HUES6 (cell line): ENCODE measurements around the gene WSCD1.

Source experiments
- H3K27ac ChIP-seq: 2 replicates; pipeline ENCODE4 v1.7.0; 2013; ENCODE audit warnings: low read depth, mild to moderate bottlenecking, low read length, inconsistent platforms
- H3K27me3 ChIP-seq: 2 replicates; pipeline ENCODE4 v1.6.1; 2013; ENCODE audit warnings: low read length; ENCODE audit not compliant: control insufficient read depth, insufficient read depth
- H3K36me3 ChIP-seq: 2 replicates; pipeline ENCODE4 v1.6.1; 2013; ENCODE audit warnings: low read length; ENCODE audit not compliant: control insufficient read depth, insufficient read depth
- H3K4me1 ChIP-seq: 2 replicates; pipeline ENCODE4 v1.6.1; 2013; ENCODE audit warnings: low read length; ENCODE audit not compliant: control insufficient read depth, insufficient read depth
- H3K4me3 ChIP-seq: 2 replicates; pipeline ENCODE4 v1.5.1; 2013; ENCODE audit warnings: low read depth, low read length
- H3K9ac ChIP-seq: one replicate; pipeline ENCODE4 v1.6.1; 2013; ENCODE audit warnings: mild to moderate bottlenecking, low read length
- H3K9me3 ChIP-seq: 2 replicates; pipeline ENCODE4 v1.6.1; 2013; ENCODE audit warnings: low read depth, low read length; ENCODE audit not compliant: control insufficient read depth, insufficient read depth

Gene WSCD1

DNA sequence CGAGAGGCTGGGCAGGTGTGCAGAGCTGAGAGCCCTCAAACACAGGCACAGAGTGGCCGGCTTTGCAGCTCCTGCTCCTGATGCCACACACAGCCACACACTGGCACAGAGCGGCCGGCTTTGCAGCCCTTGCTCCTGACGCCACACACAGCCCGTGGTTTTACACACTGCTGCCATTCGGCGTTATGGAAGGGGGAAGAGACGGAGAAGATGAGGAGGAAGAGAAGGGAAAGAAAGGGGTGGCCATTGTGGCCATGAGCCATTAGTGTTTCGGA, 26.8 kb downstream of the WSCD1 start:
- Histone ChIP-seq H3K4me1 (peaks cover 31% of the 10 kb centered on the region), H3K27me3 (no peaks in the 10 kb centered on the region; the same call in 1 of the 2 replicates), H3K9ac (no peak overlapping the region), H3K9me3 (no peaks in the 10 kb centered on the region), H3K36me3 (peaks cover 30% of the 10 kb centered on the region), H3K4me3 (no peak overlapping the region), H3K27ac (no peak overlapping the region)

- no peaks in the 10 kb centered on the region; the same call in 1 of the 2 replicates for H3K27me3 ChIP-seq
Observed at GRCh38 chr17:6098050-6098822, 28.1 kb downstream of the WSCD1 start.

DNA sequence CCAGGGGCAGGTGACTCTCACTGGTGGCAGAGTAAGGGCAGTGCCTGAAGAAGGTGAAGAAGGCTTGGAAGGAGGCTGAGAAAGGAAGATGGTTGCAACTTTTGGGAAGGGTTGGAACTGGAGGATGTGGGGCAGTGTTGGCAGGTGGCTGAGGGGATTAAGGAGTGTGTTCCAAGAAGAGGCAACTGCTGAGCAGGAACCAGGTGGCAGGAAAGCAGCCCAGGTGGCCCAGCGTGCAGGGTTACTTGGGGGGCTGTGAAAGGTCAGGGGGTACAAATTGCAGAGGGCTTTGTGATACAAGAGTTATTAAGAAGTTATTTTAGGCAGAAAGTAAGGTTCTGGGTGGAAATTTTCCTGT, 28.6 kb downstream of the WSCD1 start:
- H3K4me1 ChIP-seq: peaks cover 48% of the 10 kb centered on the region
- no peak overlapping the region for H3K9ac ChIP-seq
- no peaks in the 10 kb centered on the region for H3K9me3 ChIP-seq
- H3K27me3 ChIP-seq: no peaks in the 10 kb centered on the region; the same call in 1 of the 2 replicates
- no peak overlapping the region for H3K27ac ChIP-seq
- peaks cover 20% of the 10 kb centered on the region for H3K36me3 ChIP-seq
- H3K4me3 ChIP-seq: no peak overlapping the region

More at GRCh38 chr17:6098050-6098822, 28.1 kb downstream of the WSCD1 start:
- peaks cover 20% of the 10 kb centered on the region for H3K36me3 ChIP-seq
- H3K9ac ChIP-seq: no peak overlapping the region
- H3K27ac ChIP-seq: no peak overlapping the region
- no peak overlapping the region for H3K4me3 ChIP-seq
- peaks cover 44% of the 10 kb centered on the region for H3K4me1 ChIP-seq
- H3K9me3 ChIP-seq: no peaks in the 10 kb centered on the region

DNA sequence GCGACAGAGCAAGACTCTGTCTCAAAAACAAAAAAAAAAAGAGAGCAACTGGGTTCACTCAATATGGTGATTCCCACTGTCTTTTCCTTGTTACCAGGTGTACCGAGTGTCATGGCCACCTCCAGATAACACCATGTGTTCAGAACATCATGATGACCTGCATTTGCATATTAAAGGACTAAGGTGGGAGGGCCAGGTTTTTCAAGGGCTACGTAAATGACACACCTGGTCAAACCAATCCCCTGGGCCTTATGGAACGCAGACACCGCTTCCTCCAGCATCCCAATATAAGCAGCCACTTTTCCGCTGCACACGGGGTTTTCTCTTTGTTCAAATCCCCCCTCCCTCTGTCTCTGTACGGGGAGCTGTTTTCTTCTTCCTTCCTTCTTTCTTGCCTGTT, 29.3 kb downstream of the WSCD1 start:
- H3K9ac ChIP-seq: no peak overlapping the region
- H3K4me3 ChIP-seq: no peak overlapping the region

DNA sequence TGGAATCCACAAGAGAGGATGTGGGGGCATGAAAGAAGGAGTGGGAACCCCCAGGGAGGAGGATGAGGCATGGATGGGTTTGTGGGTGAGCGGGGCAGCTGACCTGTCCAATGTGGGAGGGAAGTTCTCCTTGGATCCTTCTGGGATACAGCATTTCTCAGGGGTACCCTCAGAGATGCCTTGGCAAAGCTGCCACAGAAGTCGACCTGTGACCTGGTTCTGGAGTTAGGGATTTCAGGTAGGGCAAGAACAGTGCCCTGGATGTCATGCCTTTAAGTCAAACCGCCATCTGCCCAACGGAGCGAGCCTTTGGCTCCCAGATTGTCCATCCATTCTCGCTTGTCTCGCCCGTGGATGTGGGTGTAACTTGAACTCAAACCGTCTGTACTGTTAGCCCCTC, 30.0 kb downstream of the WSCD1 start:
- peaks cover 48% of the 10 kb centered on the region for H3K4me1 ChIP-seq
- no peaks in the 10 kb centered on the region for H3K9me3 ChIP-seq
- H3K9ac ChIP-seq: no peak overlapping the region
- H3K27ac ChIP-seq: no peak overlapping the region
- no peaks in the 10 kb centered on the region; the same call in 1 of the 2 replicates for H3K27me3 ChIP-seq
- no peak overlapping the region for H3K4me3 ChIP-seq
- peaks cover 20% of the 10 kb centered on the region for H3K36me3 ChIP-seq

More for the DNA sequence above, 29.3 kb downstream of the WSCD1 start:
- no peak overlapping the region for H3K27ac ChIP-seq
- H3K27me3 ChIP-seq: no peaks in the 10 kb centered on the region; the same call in 1 of the 2 replicates
- H3K9me3 ChIP-seq: no peaks in the 10 kb centered on the region
- H3K4me1 ChIP-seq: peaks cover 48% of the 10 kb centered on the region
- peaks cover 20% of the 10 kb centered on the region for H3K36me3 ChIP-seq

- peaks cover 12% of the 10 kb centered on the region for H3K36me3 ChIP-seq
- no peaks in the 10 kb centered on the region for H3K9me3 ChIP-seq
- H3K4me3 ChIP-seq: no peak overlapping the region
- H3K27me3 ChIP-seq: no peaks in the 10 kb centered on the region; the same call in 1 of the 2 replicates
- peak overlapping the region; percentile 49; the same call in 1 of the 2 replicates for H3K27ac ChIP-seq
- H3K4me1 ChIP-seq: peaks cover 48% of the 10 kb centered on the region
- peak overlapping the region; percentile 47 for H3K9ac ChIP-seq
Observed at GRCh38 chr17:6100891-6101500, 30.8 kb downstream of the WSCD1 start.

DNA sequence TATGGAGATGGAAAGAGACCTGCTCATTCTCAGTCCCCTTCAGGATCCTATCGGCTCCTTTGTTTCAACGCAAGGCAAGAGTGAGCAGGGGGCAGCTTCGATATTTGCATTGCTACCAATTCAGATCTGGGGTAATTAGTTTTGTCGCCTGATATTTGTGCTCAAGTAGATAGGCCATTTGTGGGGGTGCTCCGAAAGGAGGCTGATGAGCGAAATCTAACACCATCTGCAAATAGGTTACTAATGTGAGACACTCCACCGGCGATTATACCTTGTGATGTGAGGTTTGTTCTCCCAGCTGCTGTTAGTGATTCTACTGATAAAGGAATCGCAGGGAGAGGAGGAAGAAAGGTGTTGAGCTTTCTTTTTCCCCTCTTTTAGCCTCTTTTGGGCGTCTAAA, 31.5 kb downstream of the WSCD1 start:
- Histone ChIP-seq H3K4me3 (no peak overlapping the region), H3K9me3 (no peaks in the 10 kb centered on the region), H3K36me3 (peaks cover 8% of the 10 kb centered on the region; the same call in 1 of the 2 replicates), H3K27me3 (no peaks in the 10 kb centered on the region; the same call in 1 of the 2 replicates), H3K4me1 (peaks cover 48% of the 10 kb centered on the region), H3K27ac (peak overlapping the region; percentile 49; the same call in 1 of the 2 replicates), H3K9ac (peak overlapping the region; percentile 47)

GRCh38 chr17:6102615-6103014, 32.4 kb downstream of the WSCD1 start:
- Histone ChIP-seq H3K9me3 (no peaks in the 10 kb centered on the region), H3K4me1 (peaks cover 48% of the 10 kb centered on the region), H3K27me3 (no peaks in the 10 kb centered on the region; the same call in 1 of the 2 replicates), H3K9ac (no peak overlapping the region), H3K4me3 (no peak overlapping the region), H3K36me3 (peaks cover under 1% of the 10 kb centered on the region; the same call in 1 of the 2 replicates), H3K27ac (no peak overlapping the region; the same call in 1 of the 2 replicates)

GRCh38 chr17:6104956-6105648, 34.9 kb downstream of the WSCD1 start:
- Histone ChIP-seq H3K27me3 (no peaks in the 10 kb centered on the region; the same call in 1 of the 2 replicates), H3K36me3 (0 out of 2 replicates have a peak, but pooled peaks cover 3% of the 10 kb centered on the region), H3K9ac (no peak overlapping the region), H3K4me3 (no peak overlapping the region), H3K9me3 (no peaks in the 10 kb centered on the region), H3K4me1 (peaks cover 35% of the 10 kb centered on the region), H3K27ac (no peak overlapping the region)

GRCh38 chr17:6105649-6106007, 35.4 kb downstream of the WSCD1 start:
- Histone ChIP-seq H3K4me1 (peaks cover 30% of the 10 kb centered on the region), H3K9ac (no peak overlapping the region), H3K27ac (no peak overlapping the region), H3K27me3 (no peaks in the 10 kb centered on the region), H3K4me3 (no peak overlapping the region), H3K36me3 (peaks cover 6% of the 10 kb centered on the region), H3K9me3 (no peaks in the 10 kb centered on the region)

DNA sequence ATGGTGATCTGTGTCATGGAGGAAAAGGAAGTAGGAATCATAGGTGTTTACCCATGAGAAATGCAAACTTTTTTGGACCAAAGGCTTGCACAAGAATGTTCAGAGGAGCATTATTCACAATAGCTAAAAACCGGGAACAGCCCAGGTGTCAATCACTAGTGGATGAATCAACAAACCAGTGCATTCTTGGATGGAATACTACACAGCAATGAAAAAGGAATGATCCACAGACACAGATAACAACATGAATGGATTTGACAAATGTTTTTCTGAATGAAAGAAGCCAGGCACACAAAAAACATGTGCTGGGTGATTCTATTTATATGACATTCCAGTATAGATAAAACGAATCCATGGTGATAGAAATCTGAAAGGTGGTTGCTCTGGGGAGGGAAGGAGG, 36.0 kb downstream of the WSCD1 start:
- no peaks in the 10 kb centered on the region for H3K9me3 ChIP-seq
- H3K36me3 ChIP-seq: peaks cover 12% of the 10 kb centered on the region
- no peak overlapping the region for H3K27ac ChIP-seq
- no peak overlapping the region for H3K4me3 ChIP-seq
- no peaks in the 10 kb centered on the region for H3K27me3 ChIP-seq
- no peak overlapping the region for H3K9ac ChIP-seq
- peaks cover 24% of the 10 kb centered on the region for H3K4me1 ChIP-seq
